ENCODE results near the gene BTRC. TPM values are rescaled to one million over a fixed set of nuclear protein-coding genes. Genes with fewer than 3 reads are reported as not detected.

The BTRC gene
- total RNA-seq, 1 donor from 2014 or later = 29.9 TPM

GRCh38 chr10:101485681-101486554, 132.0 kb downstream of the BTRC start:
- peak; percentile 42 for DNase-seq

GRCh38 chr10:101487399-101487798, 133.4 kb downstream of the BTRC start:
- DNase-seq = no peak

DNA sequence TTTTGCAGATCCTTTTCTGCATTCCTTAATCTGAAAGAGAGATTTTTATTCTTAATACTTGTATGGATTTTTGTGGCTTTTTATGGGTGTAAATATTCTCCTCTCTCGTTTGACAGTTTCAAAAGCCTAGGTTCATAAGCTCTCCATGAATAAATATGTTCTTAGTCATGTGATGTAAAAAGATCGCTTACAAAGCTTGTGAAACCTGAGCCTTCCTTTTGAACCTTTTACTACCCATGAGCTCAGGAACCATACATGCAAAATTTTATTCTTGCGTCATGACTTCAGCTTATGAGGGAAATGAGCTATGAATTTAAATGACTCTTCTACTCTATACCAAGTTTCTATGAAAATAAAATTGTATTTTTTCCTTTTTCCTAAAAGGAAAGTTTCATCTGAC, 135.4 kb downstream of the BTRC start:
- DNase-seq = no peak

- no peak for DNase-seq
Measured at GRCh38 chr10:101490026-101490425, 136.1 kb downstream of the BTRC start.

DNA sequence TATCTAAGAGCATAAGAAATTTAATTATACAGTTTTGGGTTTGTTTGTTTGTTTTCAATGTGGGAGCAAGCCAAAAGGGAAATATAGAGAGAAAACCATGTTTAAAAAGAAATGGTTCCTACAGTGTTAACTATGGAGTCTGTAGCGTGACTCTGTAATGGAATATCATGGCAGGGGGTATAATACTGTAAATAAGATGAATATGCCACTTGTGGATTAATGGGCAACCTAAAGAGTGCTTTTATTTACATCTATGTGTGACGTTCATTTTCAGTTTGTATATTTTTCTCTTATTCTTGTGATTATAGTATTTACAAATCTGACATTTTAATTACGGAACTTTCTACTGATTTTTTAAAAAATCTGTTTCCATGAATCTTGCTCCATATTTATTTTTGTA, 138.2 kb downstream of the BTRC start:
- no peak for DNase-seq

DNA sequence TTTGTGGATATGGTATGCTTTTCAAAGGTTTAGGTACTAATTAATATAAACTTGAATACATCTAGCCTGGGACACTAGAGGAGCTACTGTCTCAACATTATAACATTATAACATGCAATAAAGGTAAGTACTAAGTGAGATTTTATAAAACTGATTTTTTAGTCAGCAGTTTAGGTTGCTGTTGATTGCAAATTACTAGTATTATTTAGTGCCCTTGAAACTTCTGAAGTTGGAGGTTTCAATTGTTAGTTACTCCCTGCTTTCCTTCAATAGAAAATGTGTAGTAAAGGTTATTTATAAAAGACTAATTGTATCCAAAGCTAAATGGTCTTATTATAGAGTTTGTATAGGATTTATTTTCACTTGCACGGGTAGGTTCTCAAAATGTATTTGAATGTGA, 138.8 kb downstream of the BTRC start:
- no peak for DNase-seq

GRCh38 chr10:101493249-101493648, 139.3 kb downstream of the BTRC start:
- DNase-seq = no peak

DNA sequence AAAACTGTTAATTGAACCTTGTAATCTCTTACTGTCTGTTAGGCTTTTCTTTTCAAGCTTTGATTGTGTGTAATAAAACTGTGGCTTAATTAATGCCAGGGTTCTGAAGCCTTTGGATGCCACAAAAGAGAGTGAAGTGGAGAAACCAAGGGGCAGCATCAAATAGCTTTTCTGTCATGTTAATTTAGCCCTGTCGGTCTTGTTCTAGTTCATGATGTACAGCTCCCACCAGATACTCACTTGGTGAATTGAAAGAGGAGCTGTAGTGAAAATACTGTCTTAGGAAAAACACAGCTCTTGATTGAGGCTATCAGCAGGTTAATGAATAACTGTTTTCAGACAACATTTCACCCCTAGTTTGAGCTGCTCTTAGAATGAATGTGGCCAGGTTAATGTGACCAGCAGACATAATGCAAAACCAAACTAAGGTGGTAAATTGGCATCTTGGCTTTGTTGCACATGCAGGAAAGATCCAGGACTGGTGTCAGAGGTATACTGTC, 139.9 kb downstream of the BTRC start:
- no peak for DNase-seq

DNA sequence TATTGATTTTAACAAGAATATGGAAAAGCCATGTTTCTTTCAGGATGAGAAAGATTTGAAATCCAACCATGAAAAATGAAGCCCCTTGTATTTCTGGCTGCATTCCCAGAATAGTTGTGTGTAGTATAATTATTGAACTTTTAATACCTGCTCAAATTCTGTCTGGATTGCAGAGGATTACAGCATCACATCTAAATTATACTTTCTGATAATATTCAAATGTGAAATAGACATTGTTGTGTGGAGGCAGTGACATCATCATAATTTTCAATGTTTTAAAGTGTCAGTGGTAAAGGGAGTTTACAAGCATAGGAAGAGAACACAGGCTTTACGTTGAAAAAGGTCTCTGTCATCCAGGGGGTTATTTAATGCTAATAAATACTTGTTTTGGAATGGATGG, 140.7 kb downstream of the BTRC start:
- DNase-seq = no peak

DNA sequence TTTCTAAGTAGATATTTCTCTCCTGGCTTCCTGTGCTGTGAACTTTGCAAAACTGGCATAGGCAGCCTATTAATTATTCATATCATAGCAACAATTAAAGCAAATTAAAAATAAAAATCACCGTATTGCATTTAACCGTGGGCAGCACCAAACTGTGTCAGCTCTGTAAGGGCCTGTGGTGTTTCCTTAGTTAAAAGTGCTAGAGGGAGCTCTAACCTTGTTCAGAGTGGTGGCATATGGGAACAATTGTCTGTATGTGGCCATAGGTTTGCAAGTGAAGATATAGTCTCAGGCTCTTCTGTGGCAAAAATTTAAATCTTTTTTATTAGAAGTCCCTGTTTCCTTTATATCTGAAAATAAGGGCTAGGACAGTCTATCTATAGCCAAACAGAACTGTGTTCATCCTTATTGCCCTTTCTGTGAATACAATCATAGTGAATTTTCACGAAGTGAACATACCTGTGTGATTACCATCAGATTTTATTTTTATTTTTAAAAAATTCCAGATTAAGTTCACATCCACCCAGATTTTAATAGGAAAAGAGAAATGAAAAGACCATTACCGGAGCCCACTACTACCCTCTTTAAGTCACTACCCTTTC, 141.5 kb downstream of the BTRC start:
- no peak for DNase-seq

DNA sequence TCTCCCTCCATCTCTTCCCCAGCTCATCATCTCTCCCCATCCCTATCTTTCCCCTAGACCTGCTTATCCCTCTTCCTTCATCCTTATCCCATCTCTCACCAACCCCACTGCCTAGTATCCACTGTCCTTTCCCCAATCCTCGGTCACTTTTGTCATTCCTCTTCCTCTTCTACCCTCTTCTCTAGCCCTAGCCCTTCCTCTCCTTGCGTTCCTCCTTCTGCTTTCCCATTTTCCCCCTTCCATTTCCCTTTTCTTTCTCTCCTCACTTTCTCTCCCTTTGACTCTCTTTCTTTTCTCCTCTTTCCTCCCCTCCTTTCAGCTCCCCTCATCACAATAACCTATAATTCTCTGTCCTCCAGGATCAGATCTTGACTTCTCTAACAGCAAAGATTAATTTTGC, 150.5 kb downstream of the BTRC start:
- DNase-seq = no peak

DNA sequence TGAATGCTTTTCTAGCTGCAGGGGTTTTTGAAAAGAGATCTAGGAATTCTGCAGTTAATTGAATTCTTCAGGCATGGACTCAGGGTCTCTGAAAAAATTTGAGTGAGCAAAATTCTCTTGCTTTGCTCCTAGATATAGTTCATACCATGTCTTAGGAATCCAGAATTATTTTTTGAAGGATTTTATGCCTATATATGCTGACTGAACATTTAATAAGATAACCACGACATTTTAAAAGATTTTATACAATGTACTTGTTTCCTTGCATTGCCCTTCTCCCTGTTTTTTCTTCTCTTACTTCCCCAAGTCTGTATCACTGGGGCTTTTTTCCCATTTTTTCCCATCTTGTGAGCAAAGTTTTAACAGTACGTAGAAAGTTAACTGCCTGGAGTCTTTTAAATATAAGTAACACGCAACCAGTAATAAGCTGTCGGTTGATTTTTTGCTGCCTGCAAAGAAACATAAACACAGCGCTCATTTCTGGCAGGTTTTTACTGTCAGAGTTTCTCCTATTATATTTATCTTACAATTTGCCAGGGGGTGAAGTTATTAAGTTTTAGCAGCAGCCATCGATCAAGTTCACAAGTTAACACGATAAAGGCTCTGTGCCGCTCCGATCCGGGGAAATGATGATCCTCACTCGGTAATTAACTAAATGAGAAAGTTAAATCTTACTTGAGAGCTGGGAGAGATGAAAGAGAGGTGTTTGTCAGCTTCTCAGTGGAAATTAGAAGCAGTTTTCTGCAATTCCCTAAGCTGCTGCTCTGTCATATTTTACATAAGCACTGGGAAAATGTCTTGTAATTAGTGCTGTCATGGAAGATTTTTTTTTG, 153.1 kb downstream of the BTRC start:
- DNase-seq = no peak

DNA sequence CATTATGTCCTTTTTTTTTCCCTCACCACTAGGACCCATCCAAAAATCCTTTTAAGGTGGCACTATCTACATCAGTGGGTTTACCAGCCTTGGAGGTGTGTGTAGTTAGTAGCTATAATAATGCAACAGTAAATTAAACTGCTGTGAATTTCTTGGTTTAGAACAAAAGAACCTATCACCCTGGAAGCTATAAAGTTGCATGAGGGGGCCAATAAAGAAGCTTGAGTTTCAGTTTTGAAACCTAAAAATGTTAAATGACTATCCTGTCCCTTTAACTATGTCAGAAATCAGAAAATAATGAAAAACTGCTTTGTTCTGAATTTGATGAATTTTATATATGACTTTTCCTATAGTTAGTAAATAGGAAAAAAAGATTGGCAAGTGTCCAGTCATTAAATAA, 153.9 kb downstream of the BTRC start:
- DNase-seq = no peak

GRCh38 chr10:101511938-101512337, 158.0 kb downstream of the BTRC start:
- DNase-seq = no peak

DNA sequence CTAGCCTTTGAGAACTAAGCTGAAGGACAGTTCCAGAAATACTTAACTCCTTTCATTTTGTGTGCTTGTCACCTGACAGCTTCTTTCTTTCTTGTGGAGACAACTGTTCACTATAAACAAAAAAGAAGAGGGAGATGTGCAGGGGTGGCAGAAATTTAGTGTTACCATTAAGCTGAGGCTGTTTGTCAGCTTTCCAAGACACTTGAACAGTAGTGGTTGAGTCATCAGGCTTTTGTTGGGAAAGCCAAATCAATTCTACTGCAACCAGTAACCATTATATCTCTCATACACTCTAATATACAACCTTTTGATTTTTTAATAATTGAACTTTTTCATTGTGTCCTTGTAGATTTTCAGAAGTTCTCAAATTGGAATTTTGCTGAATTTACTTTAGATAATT, 158.8 kb downstream of the BTRC start:
- no peak for DNase-seq

DNA sequence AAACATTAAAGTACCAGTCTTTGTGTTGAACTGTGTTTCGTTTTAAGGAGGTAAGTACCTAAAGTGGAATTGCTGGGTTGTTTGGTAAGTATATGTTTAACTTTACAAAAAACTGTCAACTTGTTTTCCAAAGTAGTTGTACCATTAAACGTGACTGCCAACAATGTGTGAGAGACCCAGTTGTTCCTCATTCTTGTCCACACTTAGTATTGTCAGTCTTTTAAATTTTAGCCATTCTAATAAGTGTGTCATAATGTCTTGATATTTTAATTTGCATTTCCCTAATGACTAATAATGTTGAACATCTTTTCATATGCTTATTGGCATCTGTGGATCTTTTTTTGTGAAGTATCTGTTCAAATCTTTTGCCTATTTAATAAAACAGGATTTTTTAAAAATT, 159.8 kb downstream of the BTRC start:
- no peak for DNase-seq

DNA sequence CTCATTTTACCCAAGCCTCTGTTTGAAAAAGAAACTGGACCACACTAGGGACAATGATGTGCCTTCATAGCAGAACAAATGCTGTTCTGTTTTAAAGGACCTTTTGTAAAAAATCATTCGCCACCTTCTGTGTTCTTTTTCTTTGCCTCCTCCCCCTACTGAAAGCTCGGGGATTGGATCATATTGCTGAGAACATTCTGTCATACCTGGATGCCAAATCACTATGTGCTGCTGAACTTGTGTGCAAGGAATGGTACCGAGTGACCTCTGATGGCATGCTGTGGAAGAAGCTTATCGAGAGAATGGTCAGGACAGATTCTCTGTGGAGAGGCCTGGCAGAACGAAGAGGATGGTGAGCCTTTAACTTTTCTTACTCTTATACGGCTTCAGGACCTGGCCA, 171.9 kb downstream of the BTRC start:
- no peak for DNase-seq

DNA sequence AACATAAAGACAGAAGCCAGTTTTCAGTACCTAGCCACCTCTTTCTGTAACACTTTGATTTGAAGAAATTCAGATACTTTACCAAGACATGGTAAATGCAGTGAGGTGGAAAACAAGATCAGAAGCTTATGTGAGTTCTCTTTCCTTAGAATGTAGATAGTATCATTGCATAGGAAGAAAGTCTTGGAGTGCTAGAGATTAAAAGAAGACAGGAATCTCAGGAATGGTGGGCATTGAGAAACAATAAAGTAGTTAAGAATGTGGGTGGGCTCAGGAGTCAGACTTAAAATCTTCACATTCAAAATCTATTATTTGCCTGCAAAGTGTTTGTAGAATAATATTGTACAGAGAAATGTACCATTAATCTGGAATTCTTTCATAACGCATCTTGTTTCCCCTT, 175.2 kb downstream of the BTRC start:
- DNase-seq = no peak

DNA sequence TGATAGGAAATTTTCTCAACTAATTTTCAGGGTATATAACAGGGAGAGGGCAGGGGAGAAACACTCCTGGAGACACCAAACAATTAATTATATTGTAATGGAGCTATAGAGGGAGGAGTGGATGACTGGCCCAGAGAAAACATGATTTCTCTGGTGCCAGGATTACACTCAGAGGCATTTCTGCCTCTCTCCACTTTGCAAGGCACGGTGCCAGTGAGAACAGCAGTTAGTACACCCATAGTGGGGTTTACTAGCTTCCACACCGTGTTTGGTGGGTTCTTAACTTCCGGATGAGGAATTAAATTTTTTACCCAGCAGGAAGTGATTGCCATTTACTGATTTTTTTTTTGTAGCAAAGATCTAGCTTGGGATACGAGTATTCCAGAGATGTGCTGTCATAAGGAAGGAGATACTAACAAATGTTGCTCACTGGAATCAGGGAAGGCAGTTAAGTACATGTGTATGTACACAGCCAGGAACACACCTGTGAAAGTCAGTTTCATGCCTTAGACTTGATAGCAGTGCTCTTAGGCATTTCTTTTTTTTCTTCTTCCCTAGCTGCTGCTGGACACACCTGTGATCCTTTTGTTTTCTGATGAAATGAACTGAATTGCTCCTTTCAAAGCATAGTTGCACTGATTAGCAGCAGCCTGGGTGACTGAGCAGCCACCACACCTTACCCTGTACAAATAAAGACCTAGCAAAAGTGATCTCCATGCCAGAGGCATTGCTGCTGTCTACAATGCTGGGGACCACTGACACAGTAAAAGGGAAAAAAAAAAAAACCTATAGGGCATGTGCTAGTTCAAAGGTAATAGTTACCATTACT, 176.0 kb downstream of the BTRC start:
- no peak for DNase-seq

GRCh38 chr10:101535949-101536348, 182.0 kb downstream of the BTRC start:
- no peak for DNase-seq

- DNase-seq = no peak
Measured at GRCh38 chr10:101536800-101537199, 182.8 kb downstream of the BTRC start.

- DNase-seq = no peak
Measured at GRCh38 chr10:101538446-101538845, 184.5 kb downstream of the BTRC start.

Measured in occipital lobe (tissue), 2 donors.